ENCODE results near the gene CDC40. TPM values are rescaled to one million over a fixed set of nuclear protein-coding genes. Genes with fewer than 3 reads are reported as not detected.

CDC40 gene
- total RNA-seq, 1 experiment from 2014 or later, result 22.7 TPM

DNA sequence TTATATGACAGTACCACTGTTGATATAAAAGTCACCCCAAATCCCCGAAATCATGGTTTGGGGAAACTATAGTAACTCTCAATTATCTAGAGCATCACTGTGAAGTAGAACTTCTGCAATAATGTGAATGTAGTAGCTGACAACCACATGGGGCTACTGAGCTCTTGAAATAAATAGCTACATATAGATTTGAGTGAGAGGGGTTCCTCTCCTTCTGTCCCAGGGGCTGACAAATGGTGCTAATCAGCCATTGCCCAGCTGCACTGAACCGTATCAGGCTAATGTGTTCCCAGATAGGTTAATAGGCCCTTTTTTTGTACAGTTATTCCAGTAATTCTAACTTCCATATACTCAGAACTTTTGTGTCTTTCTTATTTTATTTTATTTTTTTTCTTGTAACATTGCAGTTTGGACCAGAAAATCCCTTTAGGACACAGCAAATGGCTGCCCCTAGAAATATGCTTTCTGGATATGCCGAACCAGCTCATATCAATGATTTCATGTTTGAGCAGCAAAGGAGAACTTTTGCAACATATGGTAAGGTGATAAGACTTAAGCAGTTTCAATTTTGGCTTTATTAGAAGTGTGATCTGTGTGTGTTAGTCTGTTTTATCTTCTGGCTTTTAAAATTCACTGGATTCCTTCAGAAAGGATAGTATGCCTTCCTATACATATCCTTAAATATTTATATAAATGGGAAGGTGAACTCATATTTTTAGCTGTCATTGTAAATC is 21.1 kb downstream of the CDC40 start:
- TF ChIP-seq, protein P1, sequence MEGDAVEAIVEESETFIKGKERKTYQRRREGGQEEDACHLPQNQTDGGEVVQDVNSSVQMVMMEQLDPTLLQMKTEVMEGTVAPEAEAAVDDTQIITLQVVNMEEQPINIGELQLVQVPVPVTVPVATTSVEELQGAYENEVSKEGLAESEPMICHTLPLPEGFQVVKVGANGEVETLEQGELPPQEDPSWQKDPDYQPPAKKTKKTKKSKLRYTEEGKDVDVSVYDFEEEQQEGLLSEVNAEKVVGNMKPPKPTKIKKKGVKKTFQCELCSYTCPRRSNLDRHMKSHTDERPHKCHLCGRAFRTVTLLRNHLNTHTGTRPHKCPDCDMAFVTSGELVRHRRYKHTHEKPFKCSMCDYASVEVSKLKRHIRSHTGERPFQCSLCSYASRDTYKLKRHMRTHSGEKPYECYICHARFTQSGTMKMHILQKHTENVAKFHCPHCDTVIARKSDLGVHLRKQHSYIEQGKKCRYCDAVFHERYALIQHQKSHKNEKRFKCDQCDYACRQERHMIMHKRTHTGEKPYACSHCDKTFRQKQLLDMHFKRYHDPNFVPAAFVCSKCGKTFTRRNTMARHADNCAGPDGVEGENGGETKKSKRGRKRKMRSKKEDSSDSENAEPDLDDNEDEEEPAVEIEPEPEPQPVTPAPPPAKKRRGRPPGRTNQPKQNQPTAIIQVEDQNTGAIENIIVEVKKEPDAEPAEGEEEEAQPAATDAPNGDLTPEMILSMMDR (IDR thresholded peaks at IDR 0.05; ENCODE audit: unreplicated experiment), result no peak
- no peak for DNase-seq
- Mint-ChIP-seq H3K4me3 (ENCODE audit: low read depth, unreplicated experiment) (no peak overlapping the region), H3K9me3 (ENCODE audit: low read depth, unreplicated experiment) (no peaks in the 10 kb centered on the region), H3K36me3 (ENCODE audit: insufficient read depth, unreplicated experiment) (no peaks in the 10 kb centered on the region), H3K27ac (ENCODE audit: unreplicated experiment) (no peak overlapping the region), H3K4me1 (ENCODE audit: low read depth, unreplicated experiment) (no peaks in the 10 kb centered on the region), H3K27me3 (ENCODE audit: unreplicated experiment) (no peaks in the 10 kb centered on the region)
- intact Hi-C loops (cut with micrococcal nuclease; ENCODE audit: unreplicated experiment), result no loop called here
- BruUV-seq (replicated peaks), result no TSS peak
- CTCF ChIA-PET, result no interaction called here

DNA sequence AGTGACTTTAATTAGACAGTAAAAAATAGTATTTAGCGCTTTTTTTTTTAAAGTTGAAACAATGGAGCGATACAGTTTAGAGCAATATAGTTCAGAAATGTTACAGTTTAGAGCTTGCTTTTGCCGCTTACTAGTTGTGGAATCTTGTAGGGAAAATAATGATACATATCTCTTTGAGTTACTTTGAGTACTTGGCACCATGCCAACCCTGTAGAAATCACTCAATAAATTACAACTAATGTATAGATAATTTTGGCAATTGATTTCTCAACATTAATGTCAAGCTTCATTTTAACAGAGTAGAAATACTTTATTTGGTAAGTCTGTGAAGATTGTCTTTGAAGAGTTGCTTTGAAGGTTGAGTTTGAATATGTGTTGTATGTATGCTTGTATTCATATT is 27.4 kb downstream of the CDC40 start:
- H3K4me3 Mint-ChIP-seq (ENCODE audit: low read depth, unreplicated experiment), result no peak overlapping the region
- H3K36me3 Mint-ChIP-seq (ENCODE audit: insufficient read depth, unreplicated experiment), result peaks cover 8% of the 10 kb centered on the region
- TF ChIP-seq, protein P1 (IDR thresholded peaks at IDR 0.05; ENCODE audit: unreplicated experiment), result no peak
- CTCF ChIA-PET, result no interaction called here
- no peaks in the 10 kb centered on the region for H3K9me3 Mint-ChIP-seq (ENCODE audit: low read depth, unreplicated experiment)
- DNase-seq, result no peak
- no peak overlapping the region for H3K27ac Mint-ChIP-seq (ENCODE audit: unreplicated experiment)
- no TSS peak for BruUV-seq (replicated peaks)
- H3K27me3 Mint-ChIP-seq (ENCODE audit: unreplicated experiment), result no peaks in the 10 kb centered on the region
- intact Hi-C loops (cut with micrococcal nuclease; ENCODE audit: unreplicated experiment), result no loop called here
- no peaks in the 10 kb centered on the region for H3K4me1 Mint-ChIP-seq (ENCODE audit: low read depth, unreplicated experiment)

DNA sequence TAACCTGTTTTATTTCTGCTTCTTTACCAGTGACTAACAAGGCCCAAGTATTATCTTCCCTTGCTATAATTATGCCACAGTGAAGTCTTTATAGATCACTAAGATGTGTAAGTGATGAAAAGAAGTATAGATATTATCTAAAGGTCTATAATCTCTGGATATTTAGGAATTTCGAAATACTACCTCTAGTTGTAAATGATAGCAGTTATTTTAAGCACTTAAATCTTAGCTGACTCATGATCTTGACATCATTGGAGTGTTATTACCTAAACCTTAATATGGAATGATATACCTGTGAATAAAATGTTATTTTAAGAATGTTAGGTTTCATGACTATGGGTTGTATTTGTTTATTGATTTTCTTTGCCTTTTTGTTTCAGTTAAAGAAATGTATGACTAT is 31.5 kb downstream of the CDC40 start:
- Mint-ChIP-seq H3K9me3 (ENCODE audit: low read depth, unreplicated experiment) (no peaks in the 10 kb centered on the region), H3K4me1 (ENCODE audit: low read depth, unreplicated experiment) (no peaks in the 10 kb centered on the region), H3K27ac (ENCODE audit: unreplicated experiment) (no peak overlapping the region), H3K27me3 (ENCODE audit: unreplicated experiment) (no peaks in the 10 kb centered on the region), H3K36me3 (ENCODE audit: insufficient read depth, unreplicated experiment) (peaks cover 8% of the 10 kb centered on the region), H3K4me3 (ENCODE audit: low read depth, unreplicated experiment) (no peak overlapping the region)
- DNase-seq, result no peak
- intact Hi-C loops (cut with micrococcal nuclease; ENCODE audit: unreplicated experiment), result no loop called here
- no TSS peak for BruUV-seq (replicated peaks)
- CTCF ChIA-PET, result interaction anchor here (0.6 kb wide), 1 partner anchor 23 kb away, joined by 3 read pairs; no protein-coding TSS in a partner anchor
- TF ChIP-seq, protein P1 (IDR thresholded peaks at IDR 0.05; ENCODE audit: unreplicated experiment), result no peak

DNA sequence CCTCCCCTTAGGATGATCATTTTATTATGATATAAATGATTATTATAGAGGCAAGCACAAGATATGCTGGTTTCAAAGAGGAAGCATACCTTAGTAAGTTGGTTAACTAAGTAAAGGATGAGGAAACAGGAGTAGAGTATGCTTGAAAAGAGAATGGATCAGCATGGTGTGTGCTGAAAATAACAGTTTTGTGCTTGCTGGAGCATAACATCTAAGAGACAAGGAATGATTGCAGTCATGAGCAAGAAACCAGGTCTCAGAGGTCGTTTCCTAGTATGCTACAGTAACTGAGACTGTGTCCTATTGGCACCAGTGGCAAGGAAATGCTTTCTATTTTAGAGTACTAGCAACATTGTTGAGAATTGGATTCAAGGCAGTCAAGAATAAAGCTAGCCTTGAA is 34.1 kb downstream of the CDC40 start:
- intact Hi-C loops (cut with micrococcal nuclease; ENCODE audit: unreplicated experiment), result no loop called here
- Mint-ChIP-seq H3K27ac (ENCODE audit: unreplicated experiment) (no peak overlapping the region), H3K36me3 (ENCODE audit: insufficient read depth, unreplicated experiment) (peaks cover 8% of the 10 kb centered on the region), H3K27me3 (ENCODE audit: unreplicated experiment) (no peaks in the 10 kb centered on the region), H3K4me3 (ENCODE audit: low read depth, unreplicated experiment) (no peak overlapping the region), H3K9me3 (ENCODE audit: low read depth, unreplicated experiment) (no peaks in the 10 kb centered on the region), H3K4me1 (ENCODE audit: low read depth, unreplicated experiment) (no peaks in the 10 kb centered on the region)
- TF ChIP-seq, protein P1 (IDR thresholded peaks at IDR 0.05; ENCODE audit: unreplicated experiment), result no peak
- CTCF ChIA-PET, result interaction anchor here (0.6 to 0.7 kb wide), 2 partner anchors 16 to 37 kb away, joined by 3 read pairs; no protein-coding TSS in a partner anchor
- DNase-seq, result no peak
- BruUV-seq (replicated peaks), result no TSS peak
